K562 (cell line): ENCODE results near the gene WTIP. TPM values are rescaled to one million over a fixed set of nuclear protein-coding genes. Genes with fewer than 3 reads are reported as not detected.

Experiments used
- ATAC-seq: fragments of 200-7000 bp; cut with Tn5 transposase; 3 replicates; pipeline ENCODE4 v1.9.1; 2020; ENCODE audit warnings: moderate library complexity
- BruUV-seq: library from RNA; stranded (reverse); fragments of 400-500 nt; replicated peaks from 2 replicates; lab custom pipeline; 2021; lab: Mats Ljungman, UMichigan
- CTCF ChIA-PET: fragments of 300-600 bp; formaldehyde crosslinking; extraction: SDS; loops from one replicate; lab custom pipeline; 2021; ENCODE audit warnings: low intra/inter-chr PET ratio; lab: Yijun Ruan, JAX
- POLR2A ChIA-PET: fragments of 300-600, 350-650 bp; sonication (Branson Sonifier 250); formaldehyde crosslinking; extraction: SDS; loops from one replicate; lab custom pipeline; 2021; ENCODE audit warnings: antibody characterized with exemption, inconsistent platforms; lab: Yijun Ruan, JAX
- DNase-seq, 4 experiments: peaks; one replicate each; pipeline versions ENCODE4 v3.0.0 to v3.0.0-alpha.2; 2011 to 2018; ENCODE audit warnings: low spot score in 3 of 4, mixed read lengths in 3 of 4; ENCODE audit errors: extremely low read depth in 1 of 4
- FAIRE-seq: peaks from 2 replicates; lab custom pipeline; 2011; peaks lifted over from hg19 to GRCh38; lab: Jason Lieb, UNC
- H2AFZ ChIP-seq: 2 replicates; pipeline ENCODE4 v1.6.0; 2011; ENCODE audit warnings: low read depth, low read length, control low read depth, inconsistent platforms
- H3K27ac ChIP-seq: fragments of 200-600 bp; 3 replicates; pipeline ENCODE4 v1.8.0; 2011; ENCODE audit warnings: low read depth, mild to moderate bottlenecking, control low read depth, inconsistent platforms, low read length, moderate library complexity, mixed read lengths; ENCODE audit errors: extremely low read depth
- H3K27me3 ChIP-seq, 2 experiments: fragments of 300-600 bp in 1 of 2; 2 replicates in 1 of 2; 3 replicates in 1 of 2; pipeline versions ENCODE4 v1.6.0 to v1.8.0; 2011; ENCODE audit warnings: inconsistent platforms in 2 of 2, low read length in 2 of 2, mild to moderate bottlenecking in 1 of 2, mixed read lengths in 1 of 2, moderate library complexity in 1 of 2; ENCODE audit not compliant: control insufficient read depth in 2 of 2, insufficient read depth in 2 of 2
- H3K36me3 ChIP-seq: fragments of 300-600 bp; 3 replicates; pipeline ENCODE4 v1.8.0; 2011; ENCODE audit warnings: mild to moderate bottlenecking, low read length, inconsistent platforms; ENCODE audit not compliant: control insufficient read depth, insufficient read depth
- H3K4me1 ChIP-seq, 2 experiments: fragments of 200-600 bp in 1 of 2; replicated peaks in 1 of 2; 2 replicates in 1 of 2; 3 replicates in 1 of 2; pipeline versions ENCODE4 v1.5.1 to v1.8.0; 2011; ENCODE audit warnings: inconsistent platforms in 2 of 2, low read length in 2 of 2, mild to moderate bottlenecking in 1 of 2, mixed read lengths in 1 of 2, moderate library complexity in 1 of 2; ENCODE audit not compliant: control insufficient read depth in 2 of 2, insufficient read depth in 2 of 2
- H3K4me2 ChIP-seq: 2 replicates; pipeline ENCODE4 v1.6.1; 2011; ENCODE audit warnings: low read length, control low read depth, inconsistent platforms, mixed read lengths; ENCODE audit not compliant: insufficient read depth
- H3K4me3 ChIP-seq: fragments of 200-600 bp; sonication (generic), shearing (Covaris generic); 2 replicates; pipeline ENCODE4 v1.5.1; 2016; ENCODE audit warnings: control low read depth, inconsistent platforms
- H3K79me2 ChIP-seq: fragments of 200-600 bp; 3 replicates; pipeline ENCODE4 v1.8.0; 2011; ENCODE audit warnings: low read length, inconsistent platforms; ENCODE audit not compliant: control insufficient read depth, insufficient read depth
- H3K9ac ChIP-seq, 2 experiments: 2 replicates each; pipeline versions ENCODE4 v1.6.0 to v1.6.1; 2011; ENCODE audit warnings: low read depth in 2 of 2, low read length in 2 of 2, control low read depth in 1 of 2, inconsistent platforms in 1 of 2, mild to moderate bottlenecking in 1 of 2, mixed read lengths in 1 of 2; ENCODE audit not compliant: insufficient read depth in 1 of 2
- H3K9me1 ChIP-seq: one replicate; pipeline ENCODE4 v1.6.0; 2011; ENCODE audit warnings: inconsistent platforms, mild to moderate bottlenecking, low read length, moderate library complexity; ENCODE audit not compliant: control insufficient read depth, insufficient read depth
- H3K9me3 ChIP-seq: replicated peaks from 2 replicates; pipeline ENCODE4 v1.5.1; 2011; ENCODE audit warnings: low read depth, low read length, inconsistent platforms; ENCODE audit not compliant: control insufficient read depth, insufficient read depth
- H4K20me1 ChIP-seq: replicated peaks from 2 replicates; pipeline ENCODE4 v1.6.1; 2011; ENCODE audit warnings: low read length, inconsistent platforms, mixed read lengths; ENCODE audit not compliant: control insufficient read depth, insufficient read depth
- MAZ ChIP-seq, 2 experiments: fragments of 450-650 bp in 1 of 2; sonication (generic) in 1 of 2; formaldehyde crosslinking; IDR thresholded peaks in 1 of 2; conservative IDR thresholded peaks in 1 of 2; 2 replicates each; pipeline versions ENCODE4 v1.4.0 to v1.5.0; 2020; ENCODE audit warnings: mild to moderate bottlenecking in 1 of 2, missing genetic modification reagents in 1 of 2
- MECOM ChIP-seq: fragments of 250-450 bp; sonication (Bioruptor Pico); IDR thresholded peaks from 2 replicates; pipeline ENCODE4 v1.8.0; 2022; ENCODE audit warnings: inconsistent platforms
- PTTG1 ChIP-seq: fragments of 450-650 bp; IDR thresholded peaks from 2 replicates; pipeline ENCODE4 v1.6.1; 2016; ENCODE audit warnings: low read depth, mild to moderate bottlenecking, missing genetic modification characterization, missing compliant biosample characterization
- STAT5B ChIP-seq: fragments of 250-450 bp; sonication (Bioruptor Pico); IDR thresholded peaks from 2 replicates; pipeline ENCODE4 v1.8.0; 2021; ENCODE audit warnings: mild to moderate bottlenecking, inconsistent platforms
- ZNF253 ChIP-seq: fragments of 250-450 bp; sonication (Bioruptor Pico); conservative IDR thresholded peaks from 2 replicates; pipeline ENCODE4 v1.6.1; 2021; ENCODE audit warnings: mild to moderate bottlenecking
- ZNF592 ChIP-seq: fragments of 450-650 bp; IDR thresholded peaks from 2 replicates; pipeline ENCODE4 v1.6.1; 2017; ENCODE audit warnings: antibody characterized with exemption, mild to moderate bottlenecking
- WGBS: fragments of 100-300 bp; shearing (Covaris generic); methylation state at CpG from one replicate; pipeline ENCODE4 v1.1.6; 2016; ENCODE audit warnings: low coverage, mixed read lengths; ENCODE audit not compliant: insufficient coverage; ENCODE audit errors: missing lambda C conversion rate; 5-methylcytosine and 5-hydroxymethylcytosine counted together
- in situ Hi-C: fragments of 300-500 bp; cut with MboI; formaldehyde crosslinking; loops from 4 replicates; pipeline ENCODE4 v1.15.0; 2018; ENCODE audit warnings: inconsistent platforms, mixed read lengths
- intact Hi-C: fragments of 100-400 bp; cut with micrococcal nuclease; formaldehyde crosslinking; loops from 2 replicates; pipeline ENCODE4 v1.14.2; 2022
- polyA plus RNA-seq, 8 experiments: library from polyadenylated mRNA; depleted of rRNA in 4 of 8; stranded (reverse) in 5 of 8; unstranded in 3 of 8; fragments of >200 nt; fragmentation: Nextera tagmentation in 2 of 8; fragmentation: Illumina TruSeq in 1 of 8; extraction: Ambion mirVana in 2 of 8; extraction: Trizol in 1 of 8; gene quantifications; 2 replicates each; pipeline versions ENCODE4 v1.2.1 to v1.2.3, GENCODE V29; 2011 to 2014; ENCODE audit warnings: inconsistent platforms in 1 of 8, missing spikeins in 1 of 8
- total RNA-seq, 7 experiments: library from RNA; depleted of rRNA in 6 of 7; stranded (reverse); fragments of >200 nt in 6 of 7; fragmentation: Illumina TruSeq in 2 of 7; extraction: Trizol in 2 of 7; gene quantifications; 2 replicates each; pipeline versions ENCODE4 v1.2.1 to v1.2.3, GENCODE V29; 2011 to 2021; ENCODE audit warnings: low replicate concordance in 1 of 7
- TF ChIP-seq, protein P1 (sequence below): fragments of 450-650 bp; IDR thresholded peaks from 2 replicates; pipeline ENCODE4 v1.6.1; 2016; ENCODE audit warnings: low read depth, mild to moderate bottlenecking, moderate library complexity
- TF ChIP-seq, protein P2 (sequence below): sonication (generic); formaldehyde crosslinking; IDR thresholded peaks from 2 replicates; pipeline ENCODE4 v1.8.1; 2022; ENCODE audit warnings: missing genetic modification reagents

Gene WTIP
- total and polyA plus RNA-seq, 9 of the 15 experiments (the other 6 are each of a cell fraction or from before 2014, with no cell fraction given) = under 0.01 to 0.54 (median 0.27) TPM; not detected in 1

GRCh38 chr19:34507414-34508067 is 26.0 kb downstream of the WTIP start:
- Histone ChIP-seq H3K9ac (no peak overlapping the region), H3K27me3 (peaks cover 2 to 7% of the 10 kb centered on the region in 2 experiments; a peak in 2 of 5 replicates), H3K4me3 (no peak overlapping the region), H3K9me3 (0 out of 2 replicates have a peak, but pooled peaks cover 3% of the 10 kb centered on the region), H3K27ac (no peak overlapping the region), H4K20me1 (no peaks in the 10 kb centered on the region), H3K4me2 (no peak overlapping the region), H3K4me1 (peaks cover 7 to 17% of the 10 kb centered on the region in 2 experiments; a peak in 3 of 5 replicates), H2AFZ (no peak overlapping the region), H3K9me1 (no peaks in the 10 kb centered on the region), H3K79me2 (no peaks in the 10 kb centered on the region), H3K36me3 (no peaks in the 10 kb centered on the region)
- no TSS peak for BruUV-seq
- FAIRE-seq (no peak), ATAC-seq (no peak), DNase-seq (peak in 1 of 4 experiments; percentile 9)
- TF ChIP-seq MAZ (CRISPR knock-in tag; conservative IDR thresholded peaks at IDR 0.05 in 1 of 2, IDR thresholded peaks at IDR 0.05 in 1 of 2) = no peak
- TF ChIP-seq, protein P1, sequence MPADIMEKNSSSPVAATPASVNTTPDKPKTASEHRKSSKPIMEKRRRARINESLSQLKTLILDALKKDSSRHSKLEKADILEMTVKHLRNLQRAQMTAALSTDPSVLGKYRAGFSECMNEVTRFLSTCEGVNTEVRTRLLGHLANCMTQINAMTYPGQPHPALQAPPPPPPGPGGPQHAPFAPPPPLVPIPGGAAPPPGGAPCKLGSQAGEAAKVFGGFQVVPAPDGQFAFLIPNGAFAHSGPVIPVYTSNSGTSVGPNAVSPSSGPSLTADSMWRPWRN = no peak
- TF ChIP-seq ZNF592 = no peak
- no peak for TF ChIP-seq PTTG1 (tag)
- TF ChIP-seq, protein P2, sequence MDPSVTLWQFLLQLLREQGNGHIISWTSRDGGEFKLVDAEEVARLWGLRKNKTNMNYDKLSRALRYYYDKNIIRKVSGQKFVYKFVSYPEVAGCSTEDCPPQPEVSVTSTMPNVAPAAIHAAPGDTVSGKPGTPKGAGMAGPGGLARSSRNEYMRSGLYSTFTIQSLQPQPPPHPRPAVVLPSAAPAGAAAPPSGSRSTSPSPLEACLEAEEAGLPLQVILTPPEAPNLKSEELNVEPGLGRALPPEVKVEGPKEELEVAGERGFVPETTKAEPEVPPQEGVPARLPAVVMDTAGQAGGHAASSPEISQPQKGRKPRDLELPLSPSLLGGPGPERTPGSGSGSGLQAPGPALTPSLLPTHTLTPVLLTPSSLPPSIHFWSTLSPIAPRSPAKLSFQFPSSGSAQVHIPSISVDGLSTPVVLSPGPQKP = no peak
- TF ChIP-seq ZNF253 = no peak
- no peak for TF ChIP-seq MECOM
- TF ChIP-seq STAT5B (CRISPR knock-in tag) = no peak
- intact Hi-C loops = loop anchor here (10.0 kb wide), 1 partner anchor 153 kb away; no protein-coding TSS in a partner anchor
- CTCF ChIA-PET = no interaction called here
- 2% methylated on average over 4 of the region's 4 CpGs for WGBS
- in situ Hi-C loops = no loop called here
- POLR2A ChIA-PET = interaction anchor here (0.6 to 1.9 kb wide), 3 partner anchors 12 to 502 kb away, joined by 3 to 5 read pairs (median 4); partner anchors contain the start of gene ZNF302
